GM12878 (cell line): Measurements from ENCODE around the gene AURKAIP1. TPM values are rescaled to one million over a fixed set of nuclear protein-coding genes. Genes with fewer than 3 reads are reported as not detected.

Experiments used
- ATAC-seq: fragments of 200-7000 bp; cut with Tn5 transposase; 3 replicates; pipeline ENCODE4 v1.9.1; 2020; ENCODE audit warnings: mild to moderate bottlenecking, moderate library complexity
- BruUV-seq: library from RNA; stranded (reverse); fragments of 400-500 nt; replicated peaks from 2 replicates; lab custom pipeline; 2021; lab: Mats Ljungman, UMichigan
- CTCF ChIA-PET: fragments of 300-600 bp; sonication (Branson Sonifier 250); formaldehyde crosslinking; extraction: SDS; loops from one replicate; lab custom pipeline; 2021; ENCODE audit warnings: inconsistent platforms; lab: Yijun Ruan, JAX
- POLR2A ChIA-PET: fragments of 350-600 bp; formaldehyde crosslinking; extraction: SDS; loops from one replicate; lab custom pipeline; 2021; ENCODE audit warnings: inconsistent platforms; lab: Charles Lee
- RAD21 ChIA-PET: fragments of 300-600 bp; sonication (Branson Sonifier 250); formaldehyde crosslinking; loops from one replicate; lab custom pipeline; 2023; ENCODE audit warnings: antibody characterized with exemption; ENCODE audit not compliant: unreplicated experiment; lab: Charles Lee
- SMC1A ChIA-PET: fragments of 300-600 bp; sonication (Branson Sonifier 250); formaldehyde crosslinking; loops from one replicate; lab custom pipeline; 2023; ENCODE audit not compliant: unreplicated experiment, uncharacterized antibody; lab: Charles Lee
- DNase-seq: peaks from one replicate; pipeline ENCODE4 v3.0.0-alpha.2; 2011; ENCODE audit warnings: low read depth, low spot score
- FAIRE-seq: peaks from 3 replicates; lab custom pipeline; 2011; peaks lifted over from hg19 to GRCh38; lab: Jason Lieb, UNC
- H2AFZ ChIP-seq: 2 replicates; pipeline ENCODE4 v1.6.0; 2011; ENCODE audit warnings: low read depth, low read length, control low read depth; ENCODE audit not compliant: control insufficient read depth
- H3K27ac ChIP-seq: 2 replicates; pipeline ENCODE4 v1.5.1; 2011; ENCODE audit warnings: control low read depth; ENCODE audit not compliant: control insufficient read depth, insufficient read depth
- H3K27me3 ChIP-seq, 2 experiments: replicated peaks in 1 of 2; 2 replicates each; pipeline versions ENCODE4 v1.6.0 to v1.6.1; 2011; ENCODE audit warnings: low read length in 1 of 2; ENCODE audit not compliant: control insufficient read depth in 2 of 2, insufficient read depth in 2 of 2
- H3K36me3 ChIP-seq, 2 experiments: 2 replicates each; pipeline ENCODE4 v1.5.1; 2011; ENCODE audit warnings: low read length in 1 of 2; ENCODE audit not compliant: control insufficient read depth in 2 of 2, insufficient read depth in 2 of 2
- H3K4me1 ChIP-seq: 2 replicates; pipeline ENCODE4 v1.6.1; 2011; ENCODE audit warnings: mild to moderate bottlenecking, low read length, moderate library complexity, mixed read lengths; ENCODE audit not compliant: control insufficient read depth, insufficient read depth
- H3K4me2 ChIP-seq: 2 replicates; pipeline ENCODE4 v1.6.0; 2011; ENCODE audit warnings: control low read depth; ENCODE audit not compliant: control insufficient read depth, insufficient read depth
- H3K4me3 ChIP-seq: fragments of 200-600 bp; sonication (generic); 2 replicates; pipeline ENCODE4 v1.5.1; 2016
- H3K79me2 ChIP-seq: 2 replicates; pipeline ENCODE4 v1.6.0; 2011; ENCODE audit warnings: low read length; ENCODE audit not compliant: control insufficient read depth, insufficient read depth
- H3K9ac ChIP-seq: 2 replicates; pipeline ENCODE4 v1.8.0; 2011; ENCODE audit warnings: low read length, control low read depth, mixed read lengths; ENCODE audit not compliant: control insufficient read depth, insufficient read depth
- H3K9me3 ChIP-seq: replicated peaks from 3 replicates; pipeline ENCODE4 v1.5.1; 2011; ENCODE audit warnings: mild to moderate bottlenecking, low read length; ENCODE audit not compliant: control insufficient read depth, insufficient read depth
- H4K20me1 ChIP-seq: 2 replicates; pipeline ENCODE4 v1.6.0; 2011; ENCODE audit not compliant: control insufficient read depth, insufficient read depth
- ASH2L ChIP-seq: fragments of 300-600, 200-600 bp; sonication (generic); IDR thresholded peaks from 2 replicates; pipeline ENCODE4 v1.6.1; 2017; ENCODE audit warnings: low read depth, mild to moderate bottlenecking, borderline replicate concordance
- CBX3 ChIP-seq: fragments of 200-600 bp; sonication (generic); IDR thresholded peaks from 2 replicates; pipeline ENCODE4 v1.6.1; 2016; ENCODE audit warnings: low read depth, borderline replicate concordance
- CHD2 ChIP-seq: IDR thresholded peaks from 2 replicates; pipeline ENCODE4 v1.6.1; 2011; ENCODE audit warnings: low read depth, low read length, improper control_type of control experiment, borderline replicate concordance
- FOS ChIP-seq: IDR thresholded peaks from 3 replicates; pipeline ENCODE4 v1.6.1; 2011; ENCODE audit warnings: borderline replicate concordance; ENCODE audit not compliant: insufficient read length; ENCODE audit errors: extremely low read depth
- GATAD2B ChIP-seq: fragments of 450-650 bp; conservative IDR thresholded peaks from 2 replicates; pipeline ENCODE4 v1.6.1; 2017; ENCODE audit warnings: low read depth, mild to moderate bottlenecking, moderate library complexity
- JUND ChIP-seq: IDR thresholded peaks from 2 replicates; pipeline ENCODE4 v1.6.1; 2012; ENCODE audit warnings: low read depth, mild to moderate bottlenecking, low read length, improper control_type of control experiment, moderate library complexity
- KLF5 ChIP-seq: fragments of 450-650 bp; IDR thresholded peaks from 2 replicates; pipeline ENCODE4 v1.6.1; 2014; ENCODE audit warnings: mild to moderate bottlenecking; ENCODE audit not compliant: partially characterized antibody
- MEF2B ChIP-seq: fragments of 450-650 bp; IDR thresholded peaks from 2 replicates; pipeline ENCODE4 v1.6.1; 2018; ENCODE audit warnings: mild to moderate bottlenecking, moderate library complexity; ENCODE audit not compliant: partially characterized antibody, poor library complexity, severe bottlenecking
- MXI1 ChIP-seq: fragments of 150-350 bp; IDR thresholded peaks from 2 replicates; pipeline ENCODE4 v1.6.1; 2011; ENCODE audit warnings: low read depth, mild to moderate bottlenecking, inconsistent platforms, low read length, improper control_type of control experiment
- MYC ChIP-seq: IDR thresholded peaks from 2 replicates; pipeline ENCODE4 v1.6.1; 2011; ENCODE audit warnings: mild to moderate bottlenecking, low read length, moderate library complexity, inconsistent platforms; ENCODE audit not compliant: insufficient read depth, insufficient replicate concordance, insufficient read length, severe bottlenecking
- POLR2A ChIP-seq: IDR thresholded peaks from 2 replicates; pipeline ENCODE4 v1.6.1; 2011; ENCODE audit warnings: low read depth, mild to moderate bottlenecking, low read length
- POU2F2 ChIP-seq: IDR thresholded peaks from 3 replicates; pipeline ENCODE4 v1.6.1; 2011; ENCODE audit warnings: low read depth, mild to moderate bottlenecking, low read length, borderline replicate concordance
- RB1 ChIP-seq: fragments of 450-650 bp; formaldehyde crosslinking; IDR thresholded peaks from 2 replicates; pipeline ENCODE4 v1.6.1; 2017; ENCODE audit warnings: mild to moderate bottlenecking, borderline replicate concordance
- SP1 ChIP-seq: IDR thresholded peaks from one replicate; pipeline ENCODE4 v1.6.1; 2011; ENCODE audit warnings: low read depth, low read length
- ZSCAN29 ChIP-seq: fragments of 450-650 bp; IDR thresholded peaks from 2 replicates; pipeline ENCODE4 v1.6.1; 2017; ENCODE audit warnings: mild to moderate bottlenecking, moderate library complexity
- WGBS: methylation state at CpG from one replicate; pipeline ENCODE4 v1.1.6; 2016; ENCODE audit warnings: low lambda C conversion rate; ENCODE audit not compliant: insufficient replicate concordance, insufficient coverage; ENCODE audit errors: missing lambda C conversion rate; 5-methylcytosine and 5-hydroxymethylcytosine counted together
- in situ Hi-C: fragments of 300-500 bp; cut with MboI; formaldehyde crosslinking; loops from 9 replicates; pipeline ENCODE4 v1.14.3; 2018; ENCODE audit warnings: mixed read lengths
- intact Hi-C: fragments of 100-400 bp; cut with micrococcal nuclease; formaldehyde crosslinking; loops from one replicate; pipeline ENCODE4 v1.14.2; 2022; ENCODE audit not compliant: unreplicated experiment
- polyA plus RNA-seq, 11 experiments: library from polyadenylated mRNA; depleted of rRNA in 4 of 11; unstranded in 6 of 11; stranded (reverse) in 5 of 11; fragments of >200 nt; fragmentation: Nextera tagmentation in 4 of 11; fragmentation: Illumina TruSeq in 1 of 11; extraction: Ambion mirVana in 4 of 11; extraction: Trizol in 1 of 11; gene quantifications; 1 replicate in 1 of 11; 2 replicates in 10 of 11; pipeline versions ENCODE4 v1.2.1 to v1.2.3, GENCODE V29; 2011 to 2016; ENCODE audit warnings: inconsistent platforms in 2 of 11, missing spikeins in 2 of 11, low read depth in 1 of 11
- total RNA-seq, 4 experiments: library from RNA; depleted of rRNA in 3 of 4; stranded (reverse); fragments of >200 nt in 3 of 4; fragmentation: Illumina TruSeq in 1 of 4; extraction: Trizol in 1 of 4; gene quantifications; 2 replicates each; pipeline versions ENCODE4 v1.2.1 to v1.2.3, GENCODE V29; 2013 to 2021
- TF ChIP-seq, protein P1 (sequence below): fragments of 150-350 bp; IDR thresholded peaks from 2 replicates; pipeline ENCODE4 v1.6.1; 2016; ENCODE audit warnings: low read depth, low read length
- TF ChIP-seq, protein P2 (sequence below): fragments of 450-650 bp; conservative IDR thresholded peaks from 2 replicates; pipeline ENCODE4 v1.6.1; 2017; ENCODE audit warnings: mild to moderate bottlenecking, moderate library complexity

The AURKAIP1 gene
- total and polyA plus RNA-seq, 10 of the 15 experiments (the other 5 are each of a cell fraction or from before 2014, with no cell fraction given), result 6.5 to 366 (median 120) TPM

DNA sequence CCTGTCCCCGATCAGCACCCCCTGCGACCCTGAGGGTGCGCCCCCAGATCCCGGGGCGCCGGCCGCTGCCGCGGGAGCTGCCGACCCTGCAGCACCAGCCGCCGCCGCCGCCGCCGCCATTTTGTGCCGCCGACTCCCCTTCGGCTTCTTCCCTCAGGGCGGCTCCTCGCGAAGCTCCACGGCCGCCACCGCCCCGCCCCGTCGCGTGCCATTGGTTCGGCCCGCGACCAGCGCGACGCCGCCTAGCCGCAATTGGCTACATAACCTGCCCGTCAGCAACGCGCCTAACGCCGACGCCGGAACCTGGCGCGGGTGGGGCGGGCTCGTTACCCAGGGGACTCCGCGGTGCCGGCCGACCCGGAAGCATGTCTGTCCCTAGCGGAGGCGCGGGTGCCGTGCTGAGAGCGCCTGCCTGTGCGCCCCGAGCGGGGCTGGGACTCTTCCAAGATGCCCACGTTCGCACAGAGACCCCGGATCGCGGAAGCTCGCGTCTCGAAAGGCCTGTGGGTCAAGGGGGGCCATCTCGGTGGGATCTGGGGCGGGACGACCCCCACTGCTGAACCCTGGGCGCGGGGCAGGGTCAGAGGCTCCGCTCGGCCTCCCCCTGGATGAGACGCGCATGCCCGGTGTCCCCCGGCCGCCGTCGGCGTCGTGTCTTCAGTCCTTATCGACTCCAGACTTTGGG is 24.3 kb upstream of the AURKAIP1 start, which contains the start of gene CCNL2:
CCNL2 (minus strand) TSS at position 149 of the 685 bp plus-strand sequence; CDS start at position 120, 29 bp downstream.
- DNase-seq (peak; percentile 91), FAIRE-seq (peak; percentile 38), ATAC-seq (peak; percentile 97)
- POLR2A ChIA-PET, result interaction anchor here (0.6 to 2.2 kb wide), 15 partner anchors 8 to 510 kb away, joined by 3 to 17 read pairs (median 3); partner anchors contain the start of genes AURKAIP1 and MRPL20
- H3K4me2 ChIP-seq, result peak within 1 kb of the TSS; percentile 73
- no peaks in the 10 kb centered on the region; the same call in 1 of the 2 replicates for H4K20me1 ChIP-seq
- H3K9ac ChIP-seq, result peak within 1 kb of the TSS; percentile 99
- 0% methylated on average over 85 of the region's 86 CpGs for WGBS
- CTCF ChIA-PET, result interaction anchor here (0.5 to 1.6 kb wide), 13 partner anchors 8 to 111 kb away, joined by 3 to 4 read pairs (median 3); partner anchors contain the start of gene AURKAIP1
- H3K27me3 ChIP-seq, result no peaks in the 10 kb centered on the region
- intact Hi-C loops (loop anchor here (2.0 kb wide), 2 partner anchors 41 to 51 kb away; partner anchors contain the start of gene DVL1), in situ Hi-C loops (no loop called here)
- peaks cover 26% of the 10 kb centered on the region for H3K4me1 ChIP-seq
- BruUV-seq, result no TSS peak
- H3K9me3 ChIP-seq, result no peaks in the 10 kb centered on the region
- peak within 1 kb of the TSS; percentile 84 for H3K27ac ChIP-seq
- peak within 1 kb of the TSS; percentile 91 for H3K4me3 ChIP-seq
- RAD21 ChIA-PET, result interaction anchor here (1.0 to 1.7 kb wide), 4 partner anchors 24 to 41 kb away, joined by 3 to 4 read pairs (median 4); partner anchors contain the start of gene AURKAIP1
- H2AFZ ChIP-seq, result peak within 1 kb of the TSS; percentile 86
- SMC1A ChIA-PET, result interaction anchor here (0.8 kb wide), 1 partner anchor 41 kb away, joined by 3 read pairs; no protein-coding TSS in a partner anchor
- H3K79me2 ChIP-seq, result peaks cover 57% of the 10 kb centered on the region
- H3K36me3 ChIP-seq, result peaks cover 20 to 33% of the 10 kb centered on the region in 2 experiments
- TF ChIP-seq, protein P1, sequence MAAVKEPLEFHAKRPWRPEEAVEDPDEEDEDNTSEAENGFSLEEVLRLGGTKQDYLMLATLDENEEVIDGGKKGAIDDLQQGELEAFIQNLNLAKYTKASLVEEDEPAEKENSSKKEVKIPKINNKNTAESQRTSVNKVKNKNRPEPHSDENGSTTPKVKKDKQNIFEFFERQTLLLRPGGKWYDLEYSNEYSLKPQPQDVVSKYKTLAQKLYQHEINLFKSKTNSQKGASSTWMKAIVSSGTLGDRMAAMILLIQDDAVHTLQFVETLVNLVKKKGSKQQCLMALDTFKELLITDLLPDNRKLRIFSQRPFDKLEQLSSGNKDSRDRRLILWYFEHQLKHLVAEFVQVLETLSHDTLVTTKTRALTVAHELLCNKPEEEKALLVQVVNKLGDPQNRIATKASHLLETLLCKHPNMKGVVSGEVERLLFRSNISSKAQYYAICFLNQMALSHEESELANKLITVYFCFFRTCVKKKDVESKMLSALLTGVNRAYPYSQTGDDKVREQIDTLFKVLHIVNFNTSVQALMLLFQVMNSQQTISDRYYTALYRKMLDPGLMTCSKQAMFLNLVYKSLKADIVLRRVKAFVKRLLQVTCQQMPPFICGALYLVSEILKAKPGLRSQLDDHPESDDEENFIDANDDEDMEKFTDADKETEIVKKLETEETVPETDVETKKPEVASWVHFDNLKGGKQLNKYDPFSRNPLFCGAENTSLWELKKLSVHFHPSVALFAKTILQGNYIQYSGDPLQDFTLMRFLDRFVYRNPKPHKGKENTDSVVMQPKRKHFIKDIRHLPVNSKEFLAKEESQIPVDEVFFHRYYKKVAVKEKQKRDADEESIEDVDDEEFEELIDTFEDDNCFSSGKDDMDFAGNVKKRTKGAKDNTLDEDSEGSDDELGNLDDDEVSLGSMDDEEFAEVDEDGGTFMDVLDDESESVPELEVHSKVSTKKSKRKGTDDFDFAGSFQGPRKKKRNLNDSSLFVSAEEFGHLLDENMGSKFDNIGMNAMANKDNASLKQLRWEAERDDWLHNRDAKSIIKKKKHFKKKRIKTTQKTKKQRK, result peak; percentile 11; the same call in 1 of the 2 replicates
- TF ChIP-seq JUND (no peak), GATAD2B (peak; percentile 87), MXI1 (peak; percentile 90), CBX3 (no peak), POLR2A (peak; percentile 88), ZSCAN29 (no peak), POU2F2 (peak; percentile 63; the same call in 1 of the 3 replicates), KLF5 (peak; percentile 77), FOS (peak; percentile 94), SP1 (peak; percentile 99), RB1 (peak; percentile 64; the same call in 1 of the 2 replicates), MEF2B (peak; percentile 70), CHD2 (peak; percentile 97), MYC (peak; percentile 71), ASH2L (0 out of 2 replicates have a peak, but pooled peaks have one; percentile 6)
- TF ChIP-seq, protein P2, sequence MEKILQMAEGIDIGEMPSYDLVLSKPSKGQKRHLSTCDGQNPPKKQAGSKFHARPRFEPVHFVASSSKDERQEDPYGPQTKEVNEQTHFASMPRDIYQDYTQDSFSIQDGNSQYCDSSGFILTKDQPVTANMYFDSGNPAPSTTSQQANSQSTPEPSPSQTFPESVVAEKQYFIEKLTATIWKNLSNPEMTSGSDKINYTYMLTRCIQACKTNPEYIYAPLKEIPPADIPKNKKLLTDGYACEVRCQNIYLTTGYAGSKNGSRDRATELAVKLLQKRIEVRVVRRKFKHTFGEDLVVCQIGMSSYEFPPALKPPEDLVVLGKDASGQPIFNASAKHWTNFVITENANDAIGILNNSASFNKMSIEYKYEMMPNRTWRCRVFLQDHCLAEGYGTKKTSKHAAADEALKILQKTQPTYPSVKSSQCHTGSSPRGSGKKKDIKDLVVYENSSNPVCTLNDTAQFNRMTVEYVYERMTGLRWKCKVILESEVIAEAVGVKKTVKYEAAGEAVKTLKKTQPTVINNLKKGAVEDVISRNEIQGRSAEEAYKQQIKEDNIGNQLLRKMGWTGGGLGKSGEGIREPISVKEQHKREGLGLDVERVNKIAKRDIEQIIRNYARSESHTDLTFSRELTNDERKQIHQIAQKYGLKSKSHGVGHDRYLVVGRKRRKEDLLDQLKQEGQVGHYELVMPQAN, result peak; percentile 63; the same call in 1 of the 2 replicates
